Endothelial cell of umbilical vein (primary cell): Measurements from ENCODE around the gene TRIML1. TPM values are rescaled to one million over a fixed set of nuclear protein-coding genes. Genes with fewer than 3 reads are reported as not detected.

Source experiments
- BruUV-seq: library from RNA; stranded (reverse); fragments of 400-500 nt; replicated peaks from 2 replicates; lab custom pipeline; 2021; lab: Mats Ljungman, UMichigan
- CTCF ChIA-PET: fragments of 300-600, 350-600 bp; sonication (Branson Sonifier 250); formaldehyde crosslinking; loops from one replicate; lab custom pipeline; 2021; ENCODE audit warnings: antibody characterized with exemption, inconsistent platforms; lab: Charles Lee
- POLR2A ChIA-PET: fragments of 300-600, 350-600 bp; sonication (Branson Sonifier 250); formaldehyde crosslinking; loops from one replicate; lab custom pipeline; 2021; ENCODE audit warnings: antibody characterized with exemption, inconsistent platforms; lab: Charles Lee
- DNase-seq: peaks from one replicate; pipeline ENCODE4 v3.0.0-alpha.2; 2011; ENCODE audit warnings: low read depth, low spot score
- FAIRE-seq: peaks from 2 replicates; lab custom pipeline; 2011; peaks lifted over from hg19 to GRCh38; lab: Jason Lieb, UNC
- H2AFZ ChIP-seq: 2 replicates; pipeline ENCODE4 v1.6.0; 2012; ENCODE audit warnings: low read depth, low read length, control low read depth, inconsistent platforms
- H3K27ac ChIP-seq: 2 replicates; pipeline ENCODE4 v1.5.1; 2011; ENCODE audit warnings: low read depth, mild to moderate bottlenecking, control low read depth, low read length, moderate library complexity; ENCODE audit not compliant: insufficient read depth
- H3K27me3 ChIP-seq, 2 experiments: 2 replicates each; pipeline versions ENCODE4 v1.6.0 to v1.6.1; 2011; ENCODE audit warnings: low read length in 2 of 2, mixed read lengths in 1 of 2; ENCODE audit not compliant: control insufficient read depth in 2 of 2, insufficient read depth in 2 of 2
- H3K36me3 ChIP-seq, 2 experiments: 2 replicates in 1 of 2; 3 replicates in 1 of 2; pipeline ENCODE4 v1.5.1; 2011; ENCODE audit warnings: low read length in 2 of 2, mild to moderate bottlenecking in 1 of 2, moderate library complexity in 1 of 2; ENCODE audit not compliant: control insufficient read depth in 2 of 2, insufficient read depth in 2 of 2; ENCODE audit errors: extremely low read depth in 1 of 2
- H3K4me1 ChIP-seq: 3 replicates; pipeline ENCODE4 v1.5.1; 2011; ENCODE audit warnings: mild to moderate bottlenecking, low read length; ENCODE audit not compliant: control insufficient read depth, insufficient read depth; ENCODE audit errors: extremely low read depth
- H3K4me2 ChIP-seq: 2 replicates; pipeline ENCODE4 v1.6.1; 2011; ENCODE audit warnings: low read length, control low read depth, mixed read lengths; ENCODE audit not compliant: insufficient read depth
- H3K4me3 ChIP-seq, 3 experiments: fragments of 200-600 bp in 1 of 3; sonication (generic), shearing (Covaris generic) in 1 of 3; replicated peaks in 1 of 3; 2 replicates each; pipeline ENCODE4 v1.5.1; 2011 to 2016; ENCODE audit warnings: control low read depth in 3 of 3, low read length in 3 of 3, mild to moderate bottlenecking in 2 of 3, inconsistent platforms in 1 of 3, low read depth in 1 of 3, moderate library complexity in 1 of 3; ENCODE audit not compliant: insufficient read depth in 1 of 3
- H3K79me2 ChIP-seq: 2 replicates; pipeline ENCODE4 v1.6.0; 2012; ENCODE audit warnings: low read length, inconsistent platforms; ENCODE audit not compliant: control insufficient read depth, insufficient read depth
- H3K9ac ChIP-seq: replicated peaks from 2 replicates; pipeline ENCODE3; 2011; ENCODE audit warnings: low read length, control low read depth; ENCODE audit not compliant: insufficient read depth; ENCODE audit errors: extremely low read depth
- H3K9me1 ChIP-seq: replicated peaks from 3 replicates; pipeline ENCODE4 v1.6.0; 2011; ENCODE audit warnings: mild to moderate bottlenecking, low read length; ENCODE audit not compliant: control insufficient read depth, insufficient read depth; ENCODE audit errors: extremely low read depth
- H3K9me3 ChIP-seq: replicated peaks from 2 replicates; pipeline ENCODE4 v1.5.1; 2012; ENCODE audit warnings: low read length, inconsistent platforms; ENCODE audit not compliant: control insufficient read depth, insufficient read depth
- H4K20me1 ChIP-seq: replicated peaks from 2 replicates; pipeline ENCODE3; 2011; ENCODE audit warnings: mild to moderate bottlenecking, low read length; ENCODE audit not compliant: control insufficient read depth, insufficient read depth; ENCODE audit errors: extremely low read depth
- EZH2 ChIP-seq: IDR thresholded peaks from 2 replicates; pipeline ENCODE4 v1.6.1; 2012; ENCODE audit warnings: borderline replicate concordance, low read depth, mild to moderate bottlenecking, moderate library complexity, low read length, inconsistent platforms; ENCODE audit not compliant: severe bottlenecking
- FOS ChIP-seq: IDR thresholded peaks from 2 replicates; pipeline ENCODE4 v1.6.1; 2011; ENCODE audit warnings: mild to moderate bottlenecking, low read length, moderate library complexity, borderline replicate concordance; ENCODE audit not compliant: insufficient read depth
- GATA2 ChIP-seq: IDR thresholded peaks from 2 replicates; pipeline ENCODE4 v1.7.0; 2011; ENCODE audit warnings: low read depth, mild to moderate bottlenecking, moderate library complexity, mixed read lengths, low read length; ENCODE audit not compliant: insufficient read length, insufficient read depth
- JUN ChIP-seq: IDR thresholded peaks from 2 replicates; pipeline ENCODE4 v1.6.1; 2011; ENCODE audit warnings: borderline replicate concordance, low read depth; ENCODE audit not compliant: insufficient read length, insufficient read depth
- MYC ChIP-seq: IDR thresholded peaks from one replicate; pipeline ENCODE4 v1.6.1; 2011; ENCODE audit warnings: mild to moderate bottlenecking, low read depth, low read length
- POLR2A ChIP-seq: IDR thresholded peaks from 2 replicates; pipeline ENCODE4 v1.6.1; 2012; ENCODE audit warnings: low read depth, mild to moderate bottlenecking, control low read depth, low read length
- POLR2AphosphoS5 ChIP-seq: IDR thresholded peaks from 2 replicates; pipeline ENCODE4 v1.6.1; 2012; ENCODE audit warnings: low read depth, mild to moderate bottlenecking, control low read depth, low read length, moderate library complexity; ENCODE audit not compliant: insufficient read depth
- dilution Hi-C: fragments of 300-500 bp; cut with MboI; formaldehyde crosslinking; loops from one replicate; pipeline ENCODE4 v1.15.0; 2019; ENCODE audit warnings: low sequenced_read_pairs; ENCODE audit not compliant: extremely low pct_ligation_motif_present
- intact Hi-C: fragments of 100-400 bp; cut with micrococcal nuclease; formaldehyde crosslinking; loops from one replicate; pipeline ENCODE4 v1.10.0; 2022
- polyA plus RNA-seq, 4 experiments: library from polyadenylated mRNA; depleted of rRNA in 3 of 4; stranded (reverse) in 3 of 4; unstranded in 1 of 4; fragments of >200 nt; gene quantifications; 2 replicates each; pipeline versions ENCODE4 v1.2.1 to v1.2.3, GENCODE V29; 2011 to 2012; ENCODE audit warnings: missing spikeins in 1 of 4
- total RNA-seq: library from RNA; stranded (reverse); gene quantifications from 2 replicates; pipeline ENCODE4 v1.2.3, GENCODE V29; 2021
- TF ChIP-seq, protein P1 (sequence below), 2 donors: IDR thresholded peaks; 1 replicate in 1 of 2; 2 replicates in 1 of 2; pipeline ENCODE4 v1.5.1; 2011; ENCODE audit warnings: low read length in 2 of 2, mild to moderate bottlenecking in 2 of 2, moderate library complexity in 2 of 2, control low read depth in 1 of 2, inconsistent platforms in 1 of 2, low read depth in 1 of 2; ENCODE audit not compliant: insufficient read depth in 1 of 2; ENCODE audit errors: extremely low read depth in 1 of 2
- TF ChIP-seq, protein P2 (sequence below): IDR thresholded peaks from 2 replicates; pipeline ENCODE4 v1.6.1; 2011; ENCODE audit not compliant: insufficient read depth, insufficient read length

Gene TRIML1
- total and polyA plus RNA-seq, 2 donors (not counting 3 experiments of a cell fraction or from before 2014, with no cell fraction given), result not detected

DNA sequence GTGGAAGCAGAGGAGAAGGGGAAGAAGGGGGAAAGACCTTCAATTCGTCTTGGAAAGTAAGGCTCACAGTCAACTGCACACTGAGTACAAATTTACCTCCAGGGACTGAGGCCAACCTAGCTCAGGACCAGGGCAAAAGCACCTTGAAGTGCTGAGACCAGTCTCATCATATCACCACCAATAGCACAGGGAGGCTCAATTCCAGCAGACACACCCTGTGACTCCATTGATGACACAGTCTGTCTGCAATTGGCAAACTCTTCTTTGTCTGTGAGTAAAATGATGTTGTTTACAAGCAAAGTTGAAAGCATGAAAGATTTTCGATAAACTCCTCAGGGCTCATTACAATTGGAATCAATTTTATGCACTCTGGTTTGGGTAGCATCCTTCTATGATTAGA lies 32.3 kb downstream of the TRIML1 start:
- Histone ChIP-seq H3K4me2 (no peak overlapping the region), H3K36me3 (no peaks in the 10 kb centered on the region), H3K9me3 (peaks cover 6% of the 10 kb centered on the region), H3K4me3 (no peak overlapping the region), H3K79me2 (no peaks in the 10 kb centered on the region), H3K9ac (no peak overlapping the region), H3K27me3 (no peaks in the 10 kb centered on the region), H3K27ac (no peak overlapping the region), H3K9me1 (no peaks in the 10 kb centered on the region), H4K20me1 (no peaks in the 10 kb centered on the region), H3K4me1 (no peaks in the 10 kb centered on the region), H2AFZ (no peak overlapping the region)
- dilution Hi-C loops, result no loop called here
- FAIRE-seq (no peak), DNase-seq (no peak)
- BruUV-seq, result no TSS peak
- TF ChIP-seq EZH2 (no peak), JUN (no peak), POLR2AphosphoS5 (no peak), POLR2A (no peak), GATA2 (no peak), FOS (no peak), MYC (no peak)
- TF ChIP-seq, protein P1, sequence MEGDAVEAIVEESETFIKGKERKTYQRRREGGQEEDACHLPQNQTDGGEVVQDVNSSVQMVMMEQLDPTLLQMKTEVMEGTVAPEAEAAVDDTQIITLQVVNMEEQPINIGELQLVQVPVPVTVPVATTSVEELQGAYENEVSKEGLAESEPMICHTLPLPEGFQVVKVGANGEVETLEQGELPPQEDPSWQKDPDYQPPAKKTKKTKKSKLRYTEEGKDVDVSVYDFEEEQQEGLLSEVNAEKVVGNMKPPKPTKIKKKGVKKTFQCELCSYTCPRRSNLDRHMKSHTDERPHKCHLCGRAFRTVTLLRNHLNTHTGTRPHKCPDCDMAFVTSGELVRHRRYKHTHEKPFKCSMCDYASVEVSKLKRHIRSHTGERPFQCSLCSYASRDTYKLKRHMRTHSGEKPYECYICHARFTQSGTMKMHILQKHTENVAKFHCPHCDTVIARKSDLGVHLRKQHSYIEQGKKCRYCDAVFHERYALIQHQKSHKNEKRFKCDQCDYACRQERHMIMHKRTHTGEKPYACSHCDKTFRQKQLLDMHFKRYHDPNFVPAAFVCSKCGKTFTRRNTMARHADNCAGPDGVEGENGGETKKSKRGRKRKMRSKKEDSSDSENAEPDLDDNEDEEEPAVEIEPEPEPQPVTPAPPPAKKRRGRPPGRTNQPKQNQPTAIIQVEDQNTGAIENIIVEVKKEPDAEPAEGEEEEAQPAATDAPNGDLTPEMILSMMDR (IDR thresholded peaks at IDR 0.05; ENCODE audit: extremely low read depth in 1 of 2, insufficient read depth in 1 of 2, low read depth in 1 of 2, low read length in 2 of 2), result no peak
- TF ChIP-seq, protein P2, sequence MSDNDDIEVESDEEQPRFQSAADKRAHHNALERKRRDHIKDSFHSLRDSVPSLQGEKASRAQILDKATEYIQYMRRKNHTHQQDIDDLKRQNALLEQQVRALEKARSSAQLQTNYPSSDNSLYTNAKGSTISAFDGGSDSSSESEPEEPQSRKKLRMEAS, result no peak
- ChIA-PET POLR2A (no interaction called here), CTCF (no interaction called here)
- intact Hi-C loops, result no loop called here
